DMS 273 treated with DMSO at 0.1 percent for 48 hours (cell line): ENCODE results near the gene VWF.

Experiments
- DNase-seq: peaks from one replicate; lab custom pipeline; 2025; lab: John Stamatoyannopoulos, UW

The VWF gene

GRCh38 chr12:5947006-5947405, 177.5 kb downstream of the VWF start:
- DNase-seq, result no peak

- DNase-seq, result no peak
These were observed 178.1 kb downstream of the VWF start for GRCh38 chr12:5946388-5946787.

GRCh38 chr12:5945071-5946008, 179.1 kb downstream of the VWF start, which contains the start of gene ANO2:
Gene ANO2, minus strand, starts transcription at chr12:5945259. Its CDS starts 42 bp downstream, at chr12:5945217.
- no peak for DNase-seq

- DNase-seq, result no peak
These were observed 179.8 kb downstream of the VWF start for GRCh38 chr12:5944688-5945070.

- no peak for DNase-seq
These were observed 180.4 kb downstream of the VWF start for GRCh38 chr12:5944053-5944452.

- DNase-seq, result no peak
These were observed 182.6 kb downstream of the VWF start for GRCh38 chr12:5941907-5942306.

GRCh38 chr12:5927732-5928516, 196.5 kb downstream of the VWF start:
- DNase-seq, result no peak

GRCh38 chr12:5925646-5926045, 198.8 kb downstream of the VWF start:
- no peak for DNase-seq

- no peak for DNase-seq
These were observed 200.1 kb downstream of the VWF start for GRCh38 chr12:5924342-5924741.

GRCh38 chr12:5923751-5924150, 200.7 kb downstream of the VWF start:
- DNase-seq, result no peak

- DNase-seq, result no peak
These were observed 201.3 kb downstream of the VWF start for GRCh38 chr12:5923043-5923605.

GRCh38 chr12:5921966-5922899, 202.2 kb downstream of the VWF start:
- no peak for DNase-seq

- no peak for DNase-seq
These were observed 203.2 kb downstream of the VWF start for GRCh38 chr12:5921027-5921909.

- no peak for DNase-seq
These were observed 207.6 kb downstream of the VWF start for GRCh38 chr12:5916785-5917290.

GRCh38 chr12:5915511-5915910, 209.0 kb downstream of the VWF start:
- DNase-seq, result no peak

- no peak for DNase-seq
These were observed 209.9 kb downstream of the VWF start for GRCh38 chr12:5914387-5915149.

GRCh38 chr12:5913387-5913786, 211.1 kb downstream of the VWF start:
- no peak for DNase-seq

- DNase-seq, result no peak
These were observed 211.8 kb downstream of the VWF start for GRCh38 chr12:5912437-5913334.
